Motor neuron (in vitro differentiated cells): ENCODE measurements around the gene DLL1. TPM values are rescaled to one million over a fixed set of nuclear protein-coding genes. Genes with fewer than 3 reads are reported as not detected.

ENCODE experiments used
- ATAC-seq, 8 experiments: fragments of 200-7000 bp; cut with Tn5 transposase; replicated peaks in 6 of 8; 2 replicates each; pipeline ENCODE4 v1.8.0; 2021; ENCODE audit warnings: mild to moderate bottlenecking in 8 of 8, moderate library complexity in 8 of 8
- H3K27ac ChIP-seq, 2 donors: fragments of 250-450 bp; sonication (Bioruptor Pico); 2 replicates each; pipeline ENCODE4 v1.9.0; 2021; ENCODE audit warnings: antibody characterized with exemption in 2 of 2, mild to moderate bottlenecking in 2 of 2, moderate library complexity in 1 of 2
- H3K4me1 ChIP-seq, 2 donors: fragments of 250-450 bp; sonication (Bioruptor Pico); replicated peaks in 1 of 2; 2 replicates each; pipeline ENCODE4 v1.6.1; 2021; ENCODE audit warnings: antibody characterized with exemption in 2 of 2, mild to moderate bottlenecking in 2 of 2, moderate library complexity in 1 of 2
- H3K4me3 ChIP-seq, 5 donors: fragments of 250-450 bp; sonication (Bioruptor Pico); 2 replicates each; pipeline ENCODE4 v1.9.0; 2021; ENCODE audit warnings: antibody characterized with exemption in 5 of 5, mild to moderate bottlenecking in 5 of 5, moderate library complexity in 4 of 5
- WGBS, 10 experiments: fragments of 450-650 bp; shearing (Covaris generic); methylation state at CpG; one replicate each; pipeline ENCODE4 v1.0.0; 2022; 5-methylcytosine and 5-hydroxymethylcytosine counted together
- in situ Hi-C, 9 experiments: fragments of 400-800 bp; cut with MboI; loops; one replicate each; pipeline ENCODE4 v1.15.0; 2021; ENCODE audit warnings: low sequenced_read_pairs in 9 of 9, low pct_unique_long_range_greater_than_20kb in 2 of 9; ENCODE audit not compliant: unreplicated experiment in 9 of 9
- total RNA-seq, 8 experiments: library from RNA; unstranded; fragments of 300-600 nt; gene quantifications; 2 replicates each; pipeline versions ENCODE4 v1.2.3 to v1.2.4, GENCODE V29; 2022

DLL1 gene
- total RNA-seq, 8 experiments from 2014 or later: 2.9 to 85.9 (median 10.7) TPM

GRCh38 chr6:170236131-170236836 lies 54.6 kb downstream of the DLL1 start:
- no peak for ATAC-seq
- Histone ChIP-seq H3K27ac (peak overlapping the region in 1 of 2 donors; percentile 22), H3K4me3 (no peak overlapping the region), H3K4me1 (peaks cover 42 to 43% of the 10 kb centered on the region in 2 donors)
- in situ Hi-C loops: no loop called here
- WGBS, 10 experiments: 60 to 100% (median 87%) methylated on average over 1 to 14 of the region's 24 CpGs; no CpG with 5 or more reads in 4 of the 10 experiments

DNA sequence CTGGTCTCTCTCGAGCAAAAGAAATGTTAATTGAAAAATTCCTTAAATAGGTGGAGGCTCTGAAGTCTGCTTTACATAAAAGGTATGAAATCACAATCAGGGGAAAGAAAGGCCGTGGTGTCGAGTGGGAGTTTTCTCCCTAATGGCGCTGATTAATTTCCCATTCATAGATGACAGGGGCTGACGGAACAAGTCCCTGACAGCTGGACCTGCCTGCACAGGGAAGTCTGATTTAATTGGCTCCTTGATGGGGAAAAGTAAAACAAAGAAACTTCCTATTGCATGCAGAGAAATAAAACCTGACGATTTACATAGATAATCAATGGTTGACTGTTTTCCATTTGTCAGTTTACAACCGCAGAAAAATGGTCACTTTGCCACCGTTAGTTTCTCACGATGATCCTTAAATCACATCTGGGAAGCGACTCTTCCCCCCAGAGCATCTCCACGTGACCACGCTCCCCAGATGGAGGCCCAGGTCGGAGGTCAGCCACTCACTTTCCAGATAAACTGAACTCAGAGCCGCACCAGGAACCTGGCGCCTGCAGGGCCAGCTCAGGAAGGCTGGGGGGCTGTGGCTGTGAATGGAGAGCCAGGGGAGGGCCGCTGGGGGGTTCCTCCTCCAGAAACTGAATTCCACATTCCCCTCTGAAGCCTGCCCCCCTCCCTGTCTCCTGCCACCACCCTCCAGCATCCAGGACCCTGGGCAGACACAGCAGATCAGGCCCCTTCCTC lies 55.3 kb downstream of the DLL1 start:
- in situ Hi-C loops: no loop called here
- WGBS, 10 experiments: 23 to 80% (median 46%) methylated on average over 1 to 13 of the region's 16 CpGs
- no peak overlapping the region for H3K4me3 ChIP-seq

DNA sequence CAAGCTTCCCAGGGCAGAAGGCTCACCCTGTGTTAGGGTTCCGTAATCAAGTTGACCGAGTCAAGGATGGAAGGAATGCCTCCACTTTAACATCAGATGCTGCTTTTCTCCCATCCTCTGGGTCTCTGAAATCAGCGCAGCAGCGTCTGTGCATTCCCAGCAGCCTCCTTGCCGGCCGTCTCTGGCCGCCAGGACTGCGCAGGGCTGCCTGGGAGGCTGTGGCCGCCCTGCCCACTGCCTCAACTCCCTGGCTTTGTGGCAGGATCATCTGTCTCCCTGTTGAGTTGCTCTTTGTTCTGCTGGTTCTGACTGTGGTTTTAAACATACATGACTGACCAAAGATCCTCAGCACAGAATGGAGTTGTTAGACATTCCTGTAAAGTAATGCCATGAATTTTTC lies 56.5 kb downstream of the DLL1 start:
- H3K27ac ChIP-seq: no peak overlapping the region
- WGBS, 10 experiments: 29 to 100% (median 39%) methylated on average over 2 to 9 of the region's 9 CpGs; no CpG with 5 or more reads in 5 of the 10 experiments

More for the DNA sequence above, 55.3 kb downstream of the DLL1 start:
- ATAC-seq: peak in 5 of 8 experiments; percentile 39 to 60 (median 57)
- Histone ChIP-seq H3K27ac (peak overlapping the region in 1 of 2 donors; percentile 22), H3K4me1 (peaks cover 48 to 50% of the 10 kb centered on the region in 2 donors)

DNA sequence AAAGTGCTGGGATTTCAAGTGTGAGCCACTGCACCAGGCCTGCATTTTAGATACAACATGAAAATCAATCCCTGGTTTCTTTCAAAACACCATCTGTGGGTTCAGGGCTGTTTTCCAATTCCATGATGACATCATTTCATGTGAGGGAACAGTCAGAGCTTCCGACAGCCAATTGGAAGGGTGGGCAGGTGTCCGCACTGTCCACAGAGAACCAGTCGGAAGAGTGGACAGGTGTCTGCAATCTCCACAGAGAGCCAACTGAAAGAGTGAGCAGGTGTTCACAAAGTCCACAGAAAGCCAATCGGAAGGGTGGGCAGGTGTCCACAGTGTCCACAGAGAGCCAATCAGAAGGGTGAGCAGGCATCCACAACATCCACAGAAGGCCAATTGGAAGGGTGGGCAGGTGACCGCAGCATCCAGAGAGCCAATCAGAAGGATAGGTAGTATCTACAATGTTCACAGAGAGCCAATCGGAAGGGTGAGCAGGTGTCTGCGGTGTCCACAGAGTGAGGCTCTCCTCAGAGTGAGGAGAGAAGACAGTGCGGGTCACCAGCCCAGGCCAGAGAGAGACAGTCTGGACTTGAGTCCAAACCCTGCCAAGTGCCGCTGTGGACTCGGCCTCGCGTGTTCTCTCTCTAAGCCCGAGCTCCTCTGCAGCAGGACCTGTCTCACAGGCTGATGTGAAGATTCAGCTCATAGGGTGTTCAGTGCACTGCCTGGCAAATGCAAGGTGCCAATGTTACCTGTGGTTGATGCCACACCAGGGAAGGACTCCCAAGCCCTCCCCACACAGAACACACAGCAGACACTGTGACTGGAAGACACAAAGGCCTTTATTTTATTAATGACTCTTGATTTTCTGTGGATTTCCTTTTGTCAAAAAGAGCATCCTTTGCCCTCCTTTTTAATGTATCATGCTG lies 57.3 kb downstream of the DLL1 start:
- H3K4me3 ChIP-seq: no peak overlapping the region
- WGBS, 10 experiments: 64 to 96% (median 88%) methylated on average over 1 to 9 of the region's 13 CpGs; no CpG with 5 or more reads in 3 of the 10 experiments
- H3K4me1 ChIP-seq: peaks cover 48 to 50% of the 10 kb centered on the region in 2 donors
- no peak for ATAC-seq
- in situ Hi-C loops: no loop called here
- no peak overlapping the region for H3K27ac ChIP-seq

More for the DNA sequence above, 56.5 kb downstream of the DLL1 start:
- H3K4me1 ChIP-seq: peaks cover 48 to 50% of the 10 kb centered on the region in 2 donors
- in situ Hi-C loops: no loop called here
- H3K4me3 ChIP-seq: no peak overlapping the region
- ATAC-seq: peak in 5 of 8 experiments; percentile 45 to 67 (median 61)

Other genes with a start within 250 kb of the DLL1 start
- 10 to 100 TPM; 15.9 to 35.4 (median 22.2) TPM for gene FAM120B, start 15.7 kb upstream of the DLL1 start, total RNA-seq